ENCODE results near the gene LDLR.
"Not testable (repeated sequence)": the region's sequence is repeated elsewhere in the genome, so short reads cannot be mapped to it uniquely, and the experiment has no call there.

Gene LDLR

DNA sequence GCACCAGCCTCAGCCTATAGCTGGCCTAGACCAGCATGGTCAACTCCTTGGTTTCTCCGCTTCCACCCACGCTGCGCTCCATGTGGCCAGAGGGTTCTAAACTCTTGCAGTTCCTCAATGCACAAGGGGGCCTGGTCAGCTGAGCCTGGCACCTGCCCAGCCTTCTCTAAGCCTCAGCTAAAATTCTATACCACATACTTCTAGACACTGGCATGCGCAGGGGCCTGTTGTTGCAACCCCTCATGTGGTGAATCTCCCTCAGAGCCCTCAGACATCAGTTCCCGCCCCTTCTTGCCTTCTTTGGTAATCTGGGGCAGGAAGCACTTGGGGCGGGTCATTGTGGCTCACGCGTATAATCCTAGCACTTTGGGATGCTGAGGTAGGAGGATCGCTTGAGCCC, 19.7 kb upstream of the LDLR start:
- no peak overlapping the region for H3K4me3 ChIP-seq (ENCODE audit: control insufficient read depth, low read depth, low read length)
- TF ChIP-seq, protein P1, sequence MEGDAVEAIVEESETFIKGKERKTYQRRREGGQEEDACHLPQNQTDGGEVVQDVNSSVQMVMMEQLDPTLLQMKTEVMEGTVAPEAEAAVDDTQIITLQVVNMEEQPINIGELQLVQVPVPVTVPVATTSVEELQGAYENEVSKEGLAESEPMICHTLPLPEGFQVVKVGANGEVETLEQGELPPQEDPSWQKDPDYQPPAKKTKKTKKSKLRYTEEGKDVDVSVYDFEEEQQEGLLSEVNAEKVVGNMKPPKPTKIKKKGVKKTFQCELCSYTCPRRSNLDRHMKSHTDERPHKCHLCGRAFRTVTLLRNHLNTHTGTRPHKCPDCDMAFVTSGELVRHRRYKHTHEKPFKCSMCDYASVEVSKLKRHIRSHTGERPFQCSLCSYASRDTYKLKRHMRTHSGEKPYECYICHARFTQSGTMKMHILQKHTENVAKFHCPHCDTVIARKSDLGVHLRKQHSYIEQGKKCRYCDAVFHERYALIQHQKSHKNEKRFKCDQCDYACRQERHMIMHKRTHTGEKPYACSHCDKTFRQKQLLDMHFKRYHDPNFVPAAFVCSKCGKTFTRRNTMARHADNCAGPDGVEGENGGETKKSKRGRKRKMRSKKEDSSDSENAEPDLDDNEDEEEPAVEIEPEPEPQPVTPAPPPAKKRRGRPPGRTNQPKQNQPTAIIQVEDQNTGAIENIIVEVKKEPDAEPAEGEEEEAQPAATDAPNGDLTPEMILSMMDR (conservative IDR thresholded peaks at IDR 0.05; ENCODE audit: control insufficient read depth, insufficient read depth, low read depth, low read length) = no peak

DNA sequence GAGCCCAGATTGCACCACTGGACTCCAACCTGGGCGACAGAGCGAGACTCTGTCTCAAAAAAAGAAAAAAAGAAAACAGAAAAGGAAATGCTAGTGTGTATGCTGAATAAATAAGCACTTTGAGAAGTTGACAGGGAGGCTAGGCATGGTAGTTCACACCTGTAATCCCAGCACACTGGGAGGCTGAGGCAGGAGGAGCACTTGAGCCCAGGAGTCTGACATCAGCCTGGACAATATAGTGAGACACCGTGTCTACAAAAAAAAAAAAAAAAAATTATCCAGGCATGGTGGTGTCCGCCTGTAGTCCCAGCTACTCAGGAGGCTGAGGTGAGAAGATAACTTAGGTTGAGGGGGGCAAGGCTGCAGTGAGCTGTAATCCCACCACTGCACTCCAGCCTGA, 19.1 kb upstream of the LDLR start:
- no peak overlapping the region for H3K4me3 ChIP-seq (ENCODE audit: control insufficient read depth, low read depth, low read length)
- TF ChIP-seq, protein P1 (conservative IDR thresholded peaks at IDR 0.05; ENCODE audit: control insufficient read depth, insufficient read depth, low read depth, low read length) = no peak
- no peak for DNase-seq (ENCODE audit: low read depth)

More for the DNA sequence above, 19.7 kb upstream of the LDLR start:
- no peak for DNase-seq (ENCODE audit: low read depth)

DNA sequence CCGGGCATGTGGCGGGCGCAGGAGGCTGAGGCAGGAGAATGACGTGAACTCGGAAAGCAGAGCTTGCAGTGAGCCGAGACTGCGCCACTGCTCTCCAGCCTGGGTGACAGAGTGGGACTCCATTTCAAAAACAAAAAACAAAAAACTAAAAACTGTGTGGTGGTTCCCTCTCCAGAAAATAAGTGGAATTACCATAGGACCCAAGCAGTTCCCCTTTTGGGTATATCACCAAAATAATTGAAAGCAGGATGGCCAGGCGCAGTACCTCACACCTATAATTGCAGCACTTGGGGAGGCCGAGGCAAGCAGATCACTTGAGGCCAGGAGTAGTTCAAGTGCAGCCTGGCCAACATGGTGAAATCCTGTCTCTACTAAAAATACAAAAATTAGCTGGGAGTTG, 15.7 kb upstream of the LDLR start:
- no peak overlapping the region for H3K4me3 ChIP-seq (ENCODE audit: control insufficient read depth, low read depth, low read length)
- TF ChIP-seq, protein P1 (conservative IDR thresholded peaks at IDR 0.05; ENCODE audit: control insufficient read depth, insufficient read depth, low read depth, low read length) = no peak
- DNase-seq (ENCODE audit: low read depth) = no peak

DNA sequence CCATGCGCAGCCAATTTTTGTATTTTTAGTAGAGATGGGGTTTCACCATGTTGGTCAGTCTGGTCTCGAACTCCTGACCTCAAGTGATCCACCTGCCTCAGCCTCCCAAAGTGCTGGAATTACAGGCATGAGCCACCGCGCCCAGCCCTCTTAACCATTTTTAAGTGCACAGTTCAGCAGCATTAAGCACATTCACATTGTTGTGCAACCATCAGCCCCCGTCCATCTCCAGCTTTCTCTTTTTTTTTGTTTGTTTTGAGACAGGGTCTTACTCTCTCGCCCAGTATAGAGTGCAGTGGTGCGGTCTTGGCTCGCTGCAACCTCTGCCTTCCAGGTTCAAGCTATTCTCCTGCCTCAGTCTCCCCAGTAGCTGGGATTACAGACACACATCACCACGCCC, 12.5 kb upstream of the LDLR start:
- not testable (repeated sequence) for H3K4me3 ChIP-seq (ENCODE audit: control insufficient read depth, low read depth, low read length); DNase-seq (ENCODE audit: low read depth)

DNA sequence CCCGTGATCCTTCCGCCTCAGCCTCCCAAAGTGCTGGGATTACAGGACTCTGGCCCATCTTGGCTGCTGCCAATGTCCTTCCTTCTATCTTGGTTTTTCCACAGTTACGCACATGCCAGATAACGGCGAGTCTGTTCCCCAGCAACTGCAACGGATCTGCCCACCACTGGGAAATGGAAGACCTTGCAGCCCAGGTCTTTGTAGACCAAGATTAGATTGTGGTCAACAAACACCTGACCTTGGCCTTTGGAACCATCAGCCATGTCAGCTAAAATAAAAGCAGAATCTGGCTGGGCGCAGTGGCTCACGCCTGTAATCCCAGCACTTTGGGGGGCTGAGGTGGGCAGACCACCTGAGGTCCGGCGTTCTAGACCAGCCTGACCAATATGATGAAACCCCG, 10.4 kb upstream of the LDLR start:
- no peak overlapping the region for H3K4me3 ChIP-seq (ENCODE audit: control insufficient read depth, low read depth, low read length)
- TF ChIP-seq, protein P1 (conservative IDR thresholded peaks at IDR 0.05; ENCODE audit: control insufficient read depth, insufficient read depth, low read depth, low read length) = no peak
- no peak for DNase-seq (ENCODE audit: low read depth)

DNA sequence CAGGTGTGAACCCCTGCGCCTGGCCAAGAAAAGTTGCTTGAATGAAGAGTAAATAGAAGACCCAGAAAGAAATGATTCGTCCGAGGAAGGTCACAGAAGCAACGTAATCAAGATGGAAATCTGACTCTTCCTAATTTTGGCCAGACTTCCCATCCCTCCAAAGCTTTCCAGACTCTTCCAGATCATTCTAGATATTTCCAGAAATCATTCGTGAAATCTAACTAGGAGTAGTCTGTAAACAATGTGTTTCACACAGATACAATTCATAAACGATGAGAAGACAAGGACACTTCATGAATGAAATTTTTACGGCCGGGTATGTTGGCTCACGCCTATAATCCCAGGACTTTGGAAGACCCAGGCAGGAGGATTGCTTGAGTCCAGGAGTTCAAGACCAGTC, 9.3 kb upstream of the LDLR start:
- H3K4me3 ChIP-seq (ENCODE audit: control insufficient read depth, low read depth, low read length) = no peak overlapping the region
- DNase-seq (ENCODE audit: low read depth) = no peak
- TF ChIP-seq, protein P1 (conservative IDR thresholded peaks at IDR 0.05; ENCODE audit: control insufficient read depth, insufficient read depth, low read depth, low read length) = no peak

DNA sequence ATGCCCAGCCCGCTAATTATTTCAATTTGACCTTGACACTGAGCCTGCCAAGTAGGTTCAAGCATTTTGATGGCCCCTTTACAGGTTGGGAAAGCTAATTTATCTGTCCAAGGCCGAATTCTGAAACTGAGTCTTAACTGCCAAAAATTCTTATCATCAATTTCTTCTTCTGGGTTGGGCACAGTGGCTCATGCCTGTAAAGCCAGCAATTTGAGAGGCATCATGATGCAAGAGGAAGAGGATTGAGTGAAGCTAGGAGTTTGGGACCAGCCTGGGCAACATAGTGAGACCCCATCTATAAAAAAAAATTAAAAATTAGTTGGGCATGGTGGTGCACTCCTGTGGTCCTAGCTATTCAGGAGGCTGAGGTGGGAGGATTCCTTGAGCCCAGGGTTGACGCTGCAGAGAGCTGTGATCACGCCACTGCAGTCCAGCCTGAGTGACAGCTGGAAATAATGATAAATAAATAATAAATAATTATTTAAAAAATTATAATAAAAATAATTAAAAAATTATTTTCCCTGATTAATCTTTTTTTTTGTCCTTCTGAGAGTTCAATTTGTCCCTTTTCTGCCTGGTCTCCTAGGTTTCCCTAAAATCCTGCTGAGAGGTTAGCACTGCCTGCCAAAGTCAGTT, 1.3 kb upstream of the LDLR start:
- TF ChIP-seq, protein P1 (conservative IDR thresholded peaks at IDR 0.05; ENCODE audit: control insufficient read depth, insufficient read depth, low read depth, low read length) = no peak
- no peak overlapping the region for H3K4me3 ChIP-seq (ENCODE audit: control insufficient read depth, low read depth, low read length)
- DNase-seq (ENCODE audit: low read depth) = no peak
